ENCODE data around the gene SAP30L.

Gene SAP30L

GRCh38 chr5:154478752-154479159 is 33.0 kb downstream of the SAP30L start:
- DNase-seq, result no peak
- Histone ChIP-seq H3K36me3 (ENCODE audit: control insufficient read depth, insufficient read depth, low read length) (no peaks in the 10 kb centered on the region), H3K27me3 (replicated peaks; ENCODE audit: control insufficient read depth, insufficient read depth, low read length, poor library complexity, severe bottlenecking) (peaks cover 99% of the 10 kb centered on the region), H3K4me1 (ENCODE audit: control insufficient read depth, insufficient read depth, low read length, poor library complexity, severe bottlenecking) (peaks cover 62% of the 10 kb centered on the region), H3K9me3 (ENCODE audit: control insufficient read depth, low read length) (no peaks in the 10 kb centered on the region), H3K27ac (ENCODE audit: insufficient read depth, low read length, poor library complexity, severe bottlenecking) (no peak overlapping the region), H3K4me3 (ENCODE audit: insufficient read depth, low read depth, low read length, poor library complexity, severe bottlenecking) (no peak overlapping the region)

DNA sequence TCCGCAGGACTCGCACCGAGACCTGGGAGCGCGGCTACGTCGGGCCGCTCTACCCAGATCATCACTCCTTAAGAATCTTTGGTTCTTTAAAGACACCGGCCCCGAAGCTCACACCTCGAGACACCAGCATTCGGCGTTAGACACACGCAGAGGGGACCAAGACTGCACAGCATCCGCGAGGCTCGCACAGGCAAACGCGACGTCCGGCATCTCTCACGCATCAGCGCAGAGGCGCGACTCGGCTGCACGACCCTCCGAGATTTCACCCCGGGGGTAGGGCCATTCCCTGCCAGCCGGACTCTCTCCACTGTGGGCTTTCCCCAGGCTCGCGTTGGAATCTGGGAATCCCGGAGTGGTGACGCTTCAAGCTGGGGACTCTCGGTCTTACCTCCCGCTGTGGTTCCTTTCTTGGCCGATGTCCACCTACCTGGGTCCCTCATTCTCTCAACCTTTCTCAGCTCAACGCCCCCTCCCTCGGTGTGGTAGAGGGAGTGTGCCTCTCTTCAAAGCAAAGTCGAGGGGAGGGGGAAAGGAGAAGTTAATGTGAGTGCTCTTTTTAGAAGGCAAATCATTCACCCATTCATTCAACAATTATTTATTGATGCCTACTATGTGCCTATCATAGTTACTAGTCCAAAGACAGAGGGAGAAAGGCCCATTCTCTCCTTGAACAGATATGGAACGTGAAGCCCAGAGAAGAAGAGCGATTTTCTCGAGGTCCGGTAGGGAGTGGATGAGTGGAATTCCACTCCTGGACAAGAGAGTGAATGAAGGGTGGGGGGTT is 33.6 kb downstream of the SAP30L start:
- DNase-seq, result no peak
- Histone ChIP-seq H3K4me1 (ENCODE audit: control insufficient read depth, insufficient read depth, low read length, poor library complexity, severe bottlenecking) (peaks cover 56% of the 10 kb centered on the region), H3K27ac (ENCODE audit: insufficient read depth, low read length, poor library complexity, severe bottlenecking) (no peak overlapping the region)

DNA sequence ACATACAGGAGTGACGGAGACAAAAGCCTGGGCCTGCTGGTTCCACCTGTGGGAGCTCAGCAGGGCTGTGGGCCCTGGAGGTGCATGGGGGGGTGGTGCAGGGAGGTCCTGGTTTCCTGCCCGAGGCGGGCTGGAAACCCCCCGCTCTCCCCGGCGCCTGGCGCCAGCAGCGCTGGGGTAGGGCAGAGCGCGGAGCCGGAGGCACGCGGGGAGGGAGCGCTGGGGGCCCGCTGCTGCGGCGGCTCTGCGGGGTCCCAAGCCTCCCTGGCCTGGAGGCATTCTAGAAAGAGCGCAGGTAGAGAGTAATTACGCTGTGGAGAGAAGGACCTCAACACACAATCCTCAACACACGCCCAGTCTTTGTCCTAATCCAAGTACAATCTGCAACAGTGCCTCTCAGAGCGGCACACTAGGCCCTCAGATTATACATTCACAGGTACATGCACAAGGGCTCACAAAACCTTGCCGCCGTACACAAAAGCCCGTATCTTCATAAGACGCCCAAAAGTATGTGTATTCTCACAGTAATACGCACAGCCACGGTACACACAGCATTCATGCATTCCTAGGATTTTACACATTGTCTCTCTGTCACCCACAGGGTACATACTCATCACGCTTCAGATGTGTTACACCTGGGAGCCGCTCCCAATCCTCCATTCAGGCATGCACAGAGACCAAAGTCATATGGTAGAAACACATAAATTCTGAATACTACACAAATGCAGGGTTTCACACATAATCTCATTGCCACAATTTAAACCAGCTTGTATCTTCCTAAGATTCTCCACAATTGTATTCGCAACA is 34.4 kb downstream of the SAP30L start:
- Histone ChIP-seq H3K27ac (ENCODE audit: insufficient read depth, low read length, poor library complexity, severe bottlenecking) (no peak overlapping the region), H3K4me1 (ENCODE audit: control insufficient read depth, insufficient read depth, low read length, poor library complexity, severe bottlenecking) (peaks cover 49% of the 10 kb centered on the region), H3K4me3 (ENCODE audit: insufficient read depth, low read depth, low read length, poor library complexity, severe bottlenecking) (no peak overlapping the region), H3K9me3 (ENCODE audit: control insufficient read depth, low read length) (no peaks in the 10 kb centered on the region), H3K36me3 (ENCODE audit: control insufficient read depth, insufficient read depth, low read length) (no peaks in the 10 kb centered on the region), H3K27me3 (replicated peaks; ENCODE audit: control insufficient read depth, insufficient read depth, low read length, poor library complexity, severe bottlenecking) (peaks cover 97% of the 10 kb centered on the region)
- no peak for DNase-seq

More for the DNA sequence above, 33.6 kb downstream of the SAP30L start:
- Histone ChIP-seq H3K4me3 (ENCODE audit: insufficient read depth, low read depth, low read length, poor library complexity, severe bottlenecking) (no peak overlapping the region), H3K27me3 (replicated peaks; ENCODE audit: control insufficient read depth, insufficient read depth, low read length, poor library complexity, severe bottlenecking) (peaks cover 99% of the 10 kb centered on the region), H3K9me3 (ENCODE audit: control insufficient read depth, low read length) (no peaks in the 10 kb centered on the region), H3K36me3 (ENCODE audit: control insufficient read depth, insufficient read depth, low read length) (no peaks in the 10 kb centered on the region)

- no peak overlapping the region for H3K27ac ChIP-seq (ENCODE audit: insufficient read depth, low read length, poor library complexity, severe bottlenecking)
- DNase-seq, result no peak
- H3K4me1 ChIP-seq (ENCODE audit: control insufficient read depth, insufficient read depth, low read length, poor library complexity, severe bottlenecking), result peaks cover 42% of the 10 kb centered on the region
These were observed 35.0 kb downstream of the SAP30L start for GRCh38 chr5:154480847-154481246.

GRCh38 chr5:154481584-154482381 is 36.0 kb downstream of the SAP30L start:
- DNase-seq, result no peak
- no peak overlapping the region for H3K27ac ChIP-seq (ENCODE audit: insufficient read depth, low read length, poor library complexity, severe bottlenecking)
- H3K9me3 ChIP-seq (ENCODE audit: control insufficient read depth, low read length), result no peaks in the 10 kb centered on the region
- H3K4me1 ChIP-seq (ENCODE audit: control insufficient read depth, insufficient read depth, low read length, poor library complexity, severe bottlenecking), result peaks cover 33% of the 10 kb centered on the region
- no peaks in the 10 kb centered on the region for H3K36me3 ChIP-seq (ENCODE audit: control insufficient read depth, insufficient read depth, low read length)
- no peak overlapping the region for H3K4me3 ChIP-seq (ENCODE audit: insufficient read depth, low read depth, low read length, poor library complexity, severe bottlenecking)
- H3K27me3 ChIP-seq (replicated peaks; ENCODE audit: control insufficient read depth, insufficient read depth, low read length, poor library complexity, severe bottlenecking), result peaks cover 92% of the 10 kb centered on the region

More at GRCh38 chr5:154480847-154481246, 35.0 kb downstream of the SAP30L start:
- H3K27me3 ChIP-seq (replicated peaks; ENCODE audit: control insufficient read depth, insufficient read depth, low read length, poor library complexity, severe bottlenecking), result peaks cover 94% of the 10 kb centered on the region
- no peak overlapping the region for H3K4me3 ChIP-seq (ENCODE audit: insufficient read depth, low read depth, low read length, poor library complexity, severe bottlenecking)
- no peaks in the 10 kb centered on the region for H3K9me3 ChIP-seq (ENCODE audit: control insufficient read depth, low read length)
- no peaks in the 10 kb centered on the region for H3K36me3 ChIP-seq (ENCODE audit: control insufficient read depth, insufficient read depth, low read length)

DNA sequence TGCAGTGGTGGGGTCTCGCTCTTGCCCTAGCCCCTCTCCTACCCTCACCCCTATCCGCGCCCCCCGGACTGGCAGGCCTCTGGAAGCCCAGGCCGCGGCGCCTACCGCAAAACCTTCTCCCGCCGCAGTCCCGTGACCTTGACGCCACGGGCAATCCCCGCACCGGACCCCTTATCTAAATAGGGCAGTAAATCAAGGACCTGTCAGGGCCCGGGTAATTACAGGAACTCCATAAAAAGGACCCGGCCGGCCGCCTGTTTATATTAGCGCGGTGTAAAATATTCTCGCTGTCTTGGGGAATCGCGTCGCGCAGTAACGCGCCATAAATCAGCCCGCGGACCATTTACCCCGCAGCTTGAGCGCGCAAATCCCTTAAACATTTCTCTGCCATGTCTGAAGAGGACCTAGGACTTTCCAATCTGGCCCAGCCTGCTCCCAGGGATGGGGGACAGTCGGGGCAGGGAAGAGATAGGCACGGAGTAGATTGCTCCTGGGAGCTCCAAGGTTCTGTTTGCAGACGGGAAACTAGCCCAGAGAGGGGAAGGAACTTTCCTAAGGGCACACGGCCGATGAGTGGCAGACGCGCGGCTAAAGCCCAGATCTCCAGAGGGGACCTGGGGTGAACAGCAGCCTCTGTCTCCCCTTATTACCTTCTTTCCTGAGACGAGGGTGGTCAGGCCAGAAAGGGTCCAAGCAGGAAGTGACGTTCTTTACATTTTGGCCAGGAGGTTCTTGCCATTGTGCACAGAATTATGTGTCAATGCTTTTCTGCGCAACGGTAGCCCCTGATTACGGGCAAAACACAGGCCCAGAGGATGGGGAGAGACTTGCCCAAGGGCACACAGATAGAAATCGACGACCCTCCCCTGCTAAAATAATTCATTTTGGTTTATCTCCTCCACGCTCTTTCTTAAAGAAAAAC is 37.0 kb downstream of the SAP30L start:
- Histone ChIP-seq H3K27me3 (replicated peaks; ENCODE audit: control insufficient read depth, insufficient read depth, low read length, poor library complexity, severe bottlenecking) (peaks cover 88% of the 10 kb centered on the region), H3K9me3 (ENCODE audit: control insufficient read depth, low read length) (no peaks in the 10 kb centered on the region), H3K36me3 (ENCODE audit: control insufficient read depth, insufficient read depth, low read length) (no peaks in the 10 kb centered on the region), H3K4me1 (ENCODE audit: control insufficient read depth, insufficient read depth, low read length, poor library complexity, severe bottlenecking) (peaks cover 23% of the 10 kb centered on the region), H3K27ac (ENCODE audit: insufficient read depth, low read length, poor library complexity, severe bottlenecking) (no peak overlapping the region), H3K4me3 (ENCODE audit: insufficient read depth, low read depth, low read length, poor library complexity, severe bottlenecking) (no peak overlapping the region)
- DNase-seq, result no peak

DNA sequence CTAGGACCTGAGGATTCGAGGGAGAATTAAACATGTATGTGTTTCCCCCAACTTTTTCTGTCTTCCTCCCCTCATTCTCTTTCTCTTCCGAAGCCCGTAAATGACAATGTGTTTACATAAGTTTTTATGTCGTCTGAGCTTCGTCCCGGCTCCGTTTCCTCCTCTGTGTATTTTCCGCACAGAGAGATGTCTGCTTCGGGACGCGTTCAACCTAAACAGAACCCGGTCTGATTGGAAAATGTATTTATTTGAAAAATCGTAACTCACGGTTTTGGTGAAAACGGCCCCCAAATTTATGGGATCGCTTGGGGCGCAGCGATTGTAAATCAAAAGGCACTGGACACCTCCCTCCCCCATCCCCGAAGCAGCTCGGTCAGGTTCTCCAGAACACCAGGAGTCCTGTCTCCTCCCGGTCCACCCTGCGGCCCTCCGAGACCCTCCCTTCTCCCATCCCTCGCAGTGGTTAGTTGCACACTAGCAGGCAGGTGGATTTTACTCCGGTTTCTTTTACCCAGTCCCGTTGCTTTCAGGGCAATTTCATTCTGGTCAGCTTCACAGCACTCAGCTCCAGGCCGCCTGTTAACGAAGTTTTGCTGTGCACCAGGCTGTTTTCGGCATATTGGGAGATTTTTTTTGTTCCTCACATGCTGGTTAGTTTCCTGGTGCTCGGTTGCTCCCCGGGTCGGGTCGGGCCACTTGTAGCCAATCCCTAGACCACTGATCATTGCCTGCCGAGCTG is 38.0 kb downstream of the SAP30L start:
- Histone ChIP-seq H3K9me3 (ENCODE audit: control insufficient read depth, low read length) (no peaks in the 10 kb centered on the region), H3K27me3 (replicated peaks; ENCODE audit: control insufficient read depth, insufficient read depth, low read length, poor library complexity, severe bottlenecking) (peaks cover 78% of the 10 kb centered on the region), H3K27ac (ENCODE audit: insufficient read depth, low read length, poor library complexity, severe bottlenecking) (no peak overlapping the region), H3K4me1 (ENCODE audit: control insufficient read depth, insufficient read depth, low read length, poor library complexity, severe bottlenecking) (peaks cover 13% of the 10 kb centered on the region), H3K36me3 (ENCODE audit: control insufficient read depth, insufficient read depth, low read length) (no peaks in the 10 kb centered on the region), H3K4me3 (ENCODE audit: insufficient read depth, low read depth, low read length, poor library complexity, severe bottlenecking) (no peak overlapping the region)
- DNase-seq, result no peak

DNA sequence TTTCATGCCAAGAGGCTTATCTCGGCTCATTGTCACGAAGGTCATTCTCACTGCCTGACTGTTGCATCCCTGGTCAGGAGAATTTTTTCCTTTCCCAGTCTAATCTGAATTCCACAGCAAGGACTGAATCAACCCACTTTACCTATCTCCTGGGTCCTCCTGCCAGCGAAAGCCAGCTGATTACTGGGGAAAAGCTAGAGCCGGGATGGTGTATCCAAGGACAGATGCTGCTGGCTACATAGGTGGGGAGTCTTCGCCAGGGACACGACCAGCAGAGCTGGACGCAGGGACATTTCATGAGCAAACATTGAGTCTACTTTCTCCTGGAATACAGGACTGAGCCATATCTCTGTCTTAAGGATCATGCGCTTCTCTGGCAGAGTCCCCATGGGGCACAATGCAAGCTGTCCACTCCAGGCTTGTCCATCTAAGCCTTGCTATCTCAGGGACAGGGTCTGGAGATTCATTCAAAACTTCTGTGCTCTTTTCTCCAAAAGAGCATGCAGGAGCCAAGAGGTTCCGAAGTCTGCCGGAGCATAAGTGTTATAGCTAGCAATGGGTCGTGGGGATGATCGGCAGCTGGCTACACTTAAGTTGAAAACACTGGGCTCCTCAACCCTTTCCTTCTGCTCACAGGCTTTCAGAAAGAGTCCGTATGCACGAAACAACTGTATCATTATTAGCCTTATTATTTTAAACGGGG is 38.7 kb downstream of the SAP30L start:
- Histone ChIP-seq H3K36me3 (ENCODE audit: control insufficient read depth, insufficient read depth, low read length) (no peaks in the 10 kb centered on the region), H3K4me1 (ENCODE audit: control insufficient read depth, insufficient read depth, low read length, poor library complexity, severe bottlenecking) (peaks cover 6% of the 10 kb centered on the region), H3K4me3 (ENCODE audit: insufficient read depth, low read depth, low read length, poor library complexity, severe bottlenecking) (no peak overlapping the region), H3K9me3 (ENCODE audit: control insufficient read depth, low read length) (no peaks in the 10 kb centered on the region), H3K27ac (ENCODE audit: insufficient read depth, low read length, poor library complexity, severe bottlenecking) (no peak overlapping the region), H3K27me3 (replicated peaks; ENCODE audit: control insufficient read depth, insufficient read depth, low read length, poor library complexity, severe bottlenecking) (peaks cover 77% of the 10 kb centered on the region)
- DNase-seq, result no peak

Data from effector memory CD4-positive, alpha-beta T cell (primary cell).